GM20000 (cell line): Measurements from ENCODE around the gene HIVEP3.
A peak's percentile ranks its signal among the peaks of the same experiment; 100 is the strongest.

Experiments
- DNase-seq: peaks from one replicate; pipeline ENCODE4 v3.0.0; 2012; ENCODE audit warnings: low spot score
- CTCF ChIP-seq: IDR thresholded peaks from 2 replicates; pipeline ENCODE4 v1.5.1; 2012; ENCODE audit warnings: mild to moderate bottlenecking, control low read depth; ENCODE audit errors: extremely low read depth, missing control alignments

The HIVEP3 gene

GRCh38 chr1:41734201-41734970 lies 184.3 kb downstream of the HIVEP3 start:
- no peak for DNase-seq
- no peak for TF ChIP-seq CTCF

- no peak for DNase-seq
- no peak for TF ChIP-seq CTCF
These were observed 185.0 kb downstream of the HIVEP3 start for GRCh38 chr1:41733725-41734124.

GRCh38 chr1:41733021-41733420 lies 185.7 kb downstream of the HIVEP3 start:
- DNase-seq, result no peak
- TF ChIP-seq CTCF, result no peak

GRCh38 chr1:41731516-41732030 lies 187.1 kb downstream of the HIVEP3 start:
- TF ChIP-seq CTCF, result no peak
- DNase-seq, result no peak

- TF ChIP-seq CTCF, result no peak
- no peak for DNase-seq
These were observed 187.9 kb downstream of the HIVEP3 start for GRCh38 chr1:41730806-41731205.

- DNase-seq, result peak; percentile 83
- TF ChIP-seq CTCF, result no peak
These were observed 190.1 kb downstream of the HIVEP3 start for GRCh38 chr1:41728403-41729202.

GRCh38 chr1:41727749-41728115 lies 191.0 kb downstream of the HIVEP3 start:
- no peak for TF ChIP-seq CTCF
- DNase-seq, result no peak
